IMR-90 (cell line): ENCODE measurements around the gene LDHD. TPM values are rescaled to one million over a fixed set of nuclear protein-coding genes. Genes with fewer than 3 reads are reported as not detected.

ENCODE experiments used
- ATAC-seq: fragments of 200-7000 bp; cut with Tn5 transposase; 2 replicates; pipeline ENCODE4 v1.9.1; 2020; ENCODE audit warnings: low read depth, mild to moderate bottlenecking, moderate library complexity
- BruUV-seq: library from RNA; stranded (reverse); fragments of 400-500 nt; replicated peaks from 2 replicates; lab custom pipeline; 2021; lab: Mats Ljungman, UMichigan
- CTCF ChIA-PET: fragments of 300-600 bp; formaldehyde crosslinking; extraction: SDS; loops from one replicate; lab custom pipeline; 2021; ENCODE audit warnings: antibody characterized with exemption; lab: Yijun Ruan, JAX
- POLR2A ChIA-PET: fragments of 300-600 bp; sonication (Branson Sonifier 250); formaldehyde crosslinking; loops from one replicate; lab custom pipeline; 2022; ENCODE audit warnings: antibody characterized with exemption; ENCODE audit not compliant: unreplicated experiment; lab: Charles Lee
- DNase-seq: peaks from one replicate; pipeline ENCODE4 v3.0.0; 2013
- H2AFZ ChIP-seq: replicated peaks from 2 replicates; pipeline ENCODE3; 2013; ENCODE audit warnings: low read length, mild to moderate bottlenecking; ENCODE audit not compliant: poor library complexity
- H2AK5ac ChIP-seq: 2 replicates; pipeline ENCODE4 v1.6.1; 2013; ENCODE audit warnings: low read depth, low read length, inconsistent platforms
- H2AK9ac ChIP-seq: replicated peaks from 2 replicates; pipeline ENCODE3; 2013; ENCODE audit warnings: mild to moderate bottlenecking, low read depth, low read length, moderate library complexity; ENCODE audit not compliant: poor library complexity
- H2BK120ac ChIP-seq: 2 replicates; pipeline ENCODE4 v1.6.1; 2013; ENCODE audit warnings: low read depth, low read length, inconsistent platforms
- H2BK15ac ChIP-seq: 3 replicates; pipeline ENCODE4 v1.6.1; 2013; ENCODE audit warnings: low read depth, low read length, inconsistent platforms
- H2BK20ac ChIP-seq: 2 replicates; pipeline ENCODE4 v1.6.1; 2013; ENCODE audit warnings: low read depth, mild to moderate bottlenecking, inconsistent platforms, low read length, moderate library complexity
- H2BK5ac ChIP-seq: 2 replicates; pipeline ENCODE4 v1.6.1; 2013; ENCODE audit warnings: mild to moderate bottlenecking, low read depth, low read length, inconsistent platforms; ENCODE audit not compliant: poor library complexity, severe bottlenecking
- H3K14ac ChIP-seq: replicated peaks from 2 replicates; pipeline ENCODE4 v1.6.1; 2013; ENCODE audit warnings: low read depth, low read length, inconsistent platforms
- H3K18ac ChIP-seq: 2 replicates; pipeline ENCODE4 v1.6.1; 2013; ENCODE audit warnings: low read depth, low read length, control low read depth
- H3K23ac ChIP-seq: 2 replicates; pipeline ENCODE4 v1.6.1; 2013; ENCODE audit warnings: low read depth, low read length, inconsistent platforms
- H3K27ac ChIP-seq: 2 replicates; pipeline ENCODE4 v1.5.1; 2013; ENCODE audit warnings: mild to moderate bottlenecking, control low read depth, low read length; ENCODE audit not compliant: insufficient read depth
- H3K27me3 ChIP-seq: 2 replicates; pipeline ENCODE4 v1.6.1; 2013; ENCODE audit warnings: low read length; ENCODE audit not compliant: control insufficient read depth, insufficient read depth
- H3K36me3 ChIP-seq: 2 replicates; pipeline ENCODE4 v1.6.1; 2013; ENCODE audit warnings: low read length, mixed read lengths; ENCODE audit not compliant: control insufficient read depth, insufficient read depth
- H3K4ac ChIP-seq: 2 replicates; pipeline ENCODE4 v1.6.1; 2013; ENCODE audit warnings: low read depth, low read length, inconsistent platforms
- H3K4me1 ChIP-seq: 2 replicates; pipeline ENCODE4 v1.6.1; 2013; ENCODE audit warnings: low read length, mixed read lengths; ENCODE audit not compliant: control insufficient read depth, insufficient read depth
- H3K4me2 ChIP-seq: 2 replicates; pipeline ENCODE4 v1.6.1; 2013; ENCODE audit warnings: low read depth, mild to moderate bottlenecking, control low read depth, low read length, moderate library complexity
- H3K4me3 ChIP-seq: 2 replicates; pipeline ENCODE4 v1.5.1; 2013; ENCODE audit warnings: low read depth, mild to moderate bottlenecking, control low read depth, low read length, moderate library complexity; ENCODE audit not compliant: insufficient read depth
- H3K56ac ChIP-seq: 2 replicates; pipeline ENCODE4 v1.6.1; 2013; ENCODE audit warnings: low read length, inconsistent platforms; ENCODE audit not compliant: insufficient read depth; ENCODE audit errors: extremely low read depth
- H3K79me1 ChIP-seq, 2 experiments: 2 replicates each; pipeline ENCODE4 v1.6.1; 2013; ENCODE audit warnings: low read length in 2 of 2, inconsistent platforms in 1 of 2, low read depth in 1 of 2
- H3K9ac ChIP-seq: 2 replicates; pipeline ENCODE4 v1.6.1; 2013; ENCODE audit warnings: low read depth, low read length, control low read depth
- H3K9me1 ChIP-seq: 2 replicates; pipeline ENCODE4 v1.6.1; 2013; ENCODE audit warnings: low read length, inconsistent platforms; ENCODE audit not compliant: insufficient read depth
- H3K9me3 ChIP-seq: 2 replicates; pipeline ENCODE4 v1.6.1; 2013; ENCODE audit warnings: low read length; ENCODE audit not compliant: control insufficient read depth, insufficient read depth
- H4K20me1 ChIP-seq: 2 replicates; pipeline ENCODE4 v1.6.1; 2013; ENCODE audit warnings: low read length, inconsistent platforms; ENCODE audit not compliant: insufficient read depth
- H4K5ac ChIP-seq: 2 replicates; pipeline ENCODE4 v1.6.1; 2013; ENCODE audit warnings: mild to moderate bottlenecking, low read depth, low read length, control low read depth
- H4K8ac ChIP-seq, 2 experiments: 2 replicates each; pipeline ENCODE4 v1.6.1; 2013; ENCODE audit warnings: low read depth in 2 of 2, low read length in 2 of 2, control low read depth in 1 of 2, inconsistent platforms in 1 of 2
- H4K91ac ChIP-seq: 2 replicates; pipeline ENCODE4 v1.6.1; 2013; ENCODE audit warnings: low read depth, low read length, inconsistent platforms; ENCODE audit not compliant: insufficient read depth
- CEBPB ChIP-seq: IDR thresholded peaks from 2 replicates; pipeline ENCODE4 v1.6.1; 2012; ENCODE audit warnings: low read depth, low read length, improper control_type of control experiment
- FOS ChIP-seq: fragments of 150-350 bp; IDR thresholded peaks from 2 replicates; pipeline ENCODE4 v1.6.1; 2016; ENCODE audit warnings: low read depth, low read length
- MAFK ChIP-seq: IDR thresholded peaks from 2 replicates; pipeline ENCODE4 v1.6.1; 2012; ENCODE audit warnings: low read depth, low read length, improper control_type of control experiment
- MAZ ChIP-seq: IDR thresholded peaks from 2 replicates; pipeline ENCODE4 v1.6.1; 2012; ENCODE audit warnings: low read depth, mild to moderate bottlenecking, low read length, improper control_type of control experiment, moderate library complexity, borderline replicate concordance
- RAD21 ChIP-seq: IDR thresholded peaks from 2 replicates; pipeline ENCODE4 v1.6.1; 2012; ENCODE audit warnings: low read length, improper control_type of control experiment
- RCOR1 ChIP-seq: IDR thresholded peaks from 2 replicates; pipeline ENCODE4 v1.6.1; 2012; ENCODE audit warnings: mild to moderate bottlenecking, low read length, improper control_type of control experiment; ENCODE audit not compliant: insufficient replicate concordance
- SMC3 ChIP-seq: fragments of 150-350 bp; IDR thresholded peaks from 2 replicates; pipeline ENCODE4 v1.6.1; 2016; ENCODE audit warnings: low read depth, mild to moderate bottlenecking, antibody characterized with exemption, low read length, moderate library complexity
- WGBS, 2 experiments: methylation state at CpG; one replicate each; pipeline versions ENCODE4 v1.1.5 to v1.1.7; 2013; ENCODE audit warnings: missing lambda C conversion rate in 2 of 2; ENCODE audit not compliant: insufficient read length in 1 of 2; ENCODE audit errors: extremely low coverage in 2 of 2; 5-methylcytosine and 5-hydroxymethylcytosine counted together
- dilution Hi-C: fragments of 300-500 bp; cut with HindIII; formaldehyde crosslinking; loops from one replicate; pipeline ENCODE4 v1.14.3; 2018; ENCODE audit warnings: low sequenced_read_pairs; ENCODE audit not compliant: unreplicated experiment
- in situ Hi-C: fragments of 300-500 bp; cut with MboI; formaldehyde crosslinking; loops from 3 replicates; pipeline ENCODE4 v1.14.3; 2019; ENCODE audit warnings: low sequenced_read_pairs, inconsistent platforms, mixed read lengths
- intact Hi-C: fragments of 100-400 bp; cut with micrococcal nuclease; formaldehyde crosslinking; loops from 2 replicates; pipeline ENCODE4 v1.10.0; 2022
- polyA plus RNA-seq, 3 experiments: library from polyadenylated mRNA; depleted of rRNA; stranded (reverse); fragments of >200 nt; gene quantifications; 2 replicates each; pipeline ENCODE4 v1.2.3, GENCODE V29; 2012; ENCODE audit warnings: low replicate concordance in 1 of 3
- total RNA-seq: library from RNA; depleted of rRNA; stranded (reverse); fragments of >200 nt; gene quantifications from 2 replicates; pipeline ENCODE4 v1.2.3, GENCODE V29; 2012
- TF ChIP-seq, protein P1 (sequence below): fragments of 150-350 bp; IDR thresholded peaks from 2 replicates; pipeline ENCODE4 v1.6.1; 2016; ENCODE audit warnings: low read depth, mild to moderate bottlenecking, low read length, moderate library complexity, borderline replicate concordance
- TF ChIP-seq, protein P2 (sequence below): fragments of 150-350 bp; IDR thresholded peaks from 2 replicates; pipeline ENCODE4 v1.6.1; 2017; ENCODE audit warnings: mild to moderate bottlenecking, antibody characterized with exemption, low read length, low read depth
- TF ChIP-seq, protein P3 (sequence below): conservative IDR thresholded peaks from 2 replicates; pipeline ENCODE4 v1.5.1; 2012; ENCODE audit warnings: mild to moderate bottlenecking, low read depth, low read length, improper control_type of control experiment

Gene LDHD
- total and polyA plus RNA-seq, 2 of the 4 experiments (the other 2 are of a cell fraction) = under 0.01 to 0.26 TPM

DNA sequence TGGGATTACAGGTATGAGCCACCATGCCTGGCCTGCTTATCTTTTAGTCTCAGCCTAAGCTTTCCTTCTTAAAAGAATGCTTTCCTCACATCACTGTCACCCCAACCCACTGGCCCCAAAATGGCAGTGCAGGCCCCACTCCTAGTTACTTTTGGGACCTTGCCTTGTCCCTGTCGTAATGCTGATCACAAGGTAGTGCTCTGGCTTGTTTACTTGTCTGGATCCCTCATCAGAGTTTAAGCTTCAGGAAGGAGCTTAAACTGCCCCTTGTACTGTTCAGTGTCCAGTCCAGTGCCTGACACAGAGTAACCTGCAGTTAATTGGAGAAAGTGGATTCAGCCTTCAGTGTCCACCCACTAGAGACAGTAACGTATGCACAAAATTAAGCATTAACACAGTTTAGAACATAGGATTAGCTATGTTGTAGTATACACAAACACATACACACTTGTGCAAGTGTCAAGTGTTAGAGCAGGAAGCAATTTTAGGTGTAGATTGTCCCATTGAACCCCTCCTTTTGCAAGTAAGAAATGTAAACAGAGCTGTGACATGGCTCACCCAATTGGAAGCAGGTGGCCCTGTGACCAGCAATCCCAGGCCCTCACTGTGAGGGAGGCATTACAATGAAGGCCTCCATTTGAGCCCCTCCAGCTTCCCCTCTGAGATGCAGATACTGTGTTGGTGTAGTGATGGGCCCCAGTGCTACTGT lies 44.2 kb downstream of the LDHD start:
- no peak overlapping the region for H4K5ac ChIP-seq
- no peak overlapping the region for H3K4ac ChIP-seq
- H2AFZ ChIP-seq = no peak overlapping the region
- H3K79me1 ChIP-seq = peaks cover 44 to 66% of the 10 kb centered on the region in 2 experiments
- H3K4me3 ChIP-seq = no peak overlapping the region
- H3K56ac ChIP-seq = no peak overlapping the region
- intact Hi-C loops (no loop called here), dilution Hi-C loops (no loop called here), in situ Hi-C loops (no loop called here)
- H3K4me1 ChIP-seq = peaks cover 11% of the 10 kb centered on the region
- peaks cover 49% of the 10 kb centered on the region for H4K20me1 ChIP-seq
- H2AK5ac ChIP-seq = no peak overlapping the region
- no peak for DNase-seq
- no peak overlapping the region for H4K8ac ChIP-seq
- no peaks in the 10 kb centered on the region for H3K27me3 ChIP-seq
- no peak overlapping the region for H4K91ac ChIP-seq
- TF ChIP-seq FOS (no peak), SMC3 (no peak), RCOR1 (no peak), MAFK (no peak), MAZ (no peak), RAD21 (no peak), CEBPB (no peak)
- TF ChIP-seq, protein P1, sequence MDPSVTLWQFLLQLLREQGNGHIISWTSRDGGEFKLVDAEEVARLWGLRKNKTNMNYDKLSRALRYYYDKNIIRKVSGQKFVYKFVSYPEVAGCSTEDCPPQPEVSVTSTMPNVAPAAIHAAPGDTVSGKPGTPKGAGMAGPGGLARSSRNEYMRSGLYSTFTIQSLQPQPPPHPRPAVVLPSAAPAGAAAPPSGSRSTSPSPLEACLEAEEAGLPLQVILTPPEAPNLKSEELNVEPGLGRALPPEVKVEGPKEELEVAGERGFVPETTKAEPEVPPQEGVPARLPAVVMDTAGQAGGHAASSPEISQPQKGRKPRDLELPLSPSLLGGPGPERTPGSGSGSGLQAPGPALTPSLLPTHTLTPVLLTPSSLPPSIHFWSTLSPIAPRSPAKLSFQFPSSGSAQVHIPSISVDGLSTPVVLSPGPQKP = no peak
- TF ChIP-seq, protein P2, sequence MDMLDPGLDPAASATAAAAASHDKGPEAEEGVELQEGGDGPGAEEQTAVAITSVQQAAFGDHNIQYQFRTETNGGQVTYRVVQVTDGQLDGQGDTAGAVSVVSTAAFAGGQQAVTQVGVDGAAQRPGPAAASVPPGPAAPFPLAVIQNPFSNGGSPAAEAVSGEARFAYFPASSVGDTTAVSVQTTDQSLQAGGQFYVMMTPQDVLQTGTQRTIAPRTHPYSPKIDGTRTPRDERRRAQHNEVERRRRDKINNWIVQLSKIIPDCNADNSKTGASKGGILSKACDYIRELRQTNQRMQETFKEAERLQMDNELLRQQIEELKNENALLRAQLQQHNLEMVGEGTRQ = no peak
- TF ChIP-seq, protein P3, sequence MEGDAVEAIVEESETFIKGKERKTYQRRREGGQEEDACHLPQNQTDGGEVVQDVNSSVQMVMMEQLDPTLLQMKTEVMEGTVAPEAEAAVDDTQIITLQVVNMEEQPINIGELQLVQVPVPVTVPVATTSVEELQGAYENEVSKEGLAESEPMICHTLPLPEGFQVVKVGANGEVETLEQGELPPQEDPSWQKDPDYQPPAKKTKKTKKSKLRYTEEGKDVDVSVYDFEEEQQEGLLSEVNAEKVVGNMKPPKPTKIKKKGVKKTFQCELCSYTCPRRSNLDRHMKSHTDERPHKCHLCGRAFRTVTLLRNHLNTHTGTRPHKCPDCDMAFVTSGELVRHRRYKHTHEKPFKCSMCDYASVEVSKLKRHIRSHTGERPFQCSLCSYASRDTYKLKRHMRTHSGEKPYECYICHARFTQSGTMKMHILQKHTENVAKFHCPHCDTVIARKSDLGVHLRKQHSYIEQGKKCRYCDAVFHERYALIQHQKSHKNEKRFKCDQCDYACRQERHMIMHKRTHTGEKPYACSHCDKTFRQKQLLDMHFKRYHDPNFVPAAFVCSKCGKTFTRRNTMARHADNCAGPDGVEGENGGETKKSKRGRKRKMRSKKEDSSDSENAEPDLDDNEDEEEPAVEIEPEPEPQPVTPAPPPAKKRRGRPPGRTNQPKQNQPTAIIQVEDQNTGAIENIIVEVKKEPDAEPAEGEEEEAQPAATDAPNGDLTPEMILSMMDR = no peak
- ChIA-PET CTCF (interaction anchor here (0.6 kb wide), 1 partner anchor 27 kb away, joined by 3 read pairs; no protein-coding TSS in a partner anchor), POLR2A (no interaction called here)
- H2BK20ac ChIP-seq = no peak overlapping the region
- no TSS peak for BruUV-seq
- H2BK5ac ChIP-seq = no peak overlapping the region
- H3K14ac ChIP-seq = no peak overlapping the region
- H2AK9ac ChIP-seq = no peak overlapping the region
- H3K4me2 ChIP-seq = no peak overlapping the region
- H3K27ac ChIP-seq = no peak overlapping the region
- H3K18ac ChIP-seq = no peak overlapping the region
- no peak overlapping the region for H2BK15ac ChIP-seq
- no peak overlapping the region for H2BK120ac ChIP-seq
- no peak overlapping the region for H3K9ac ChIP-seq
- no CpG with 5 or more reads among the region's 2 CpGs for WGBS, 2 experiments
- no peaks in the 10 kb centered on the region for H3K9me3 ChIP-seq
- no peak overlapping the region for H3K23ac ChIP-seq
- H3K36me3 ChIP-seq = no peaks in the 10 kb centered on the region
- no peak for ATAC-seq
- H3K9me1 ChIP-seq = peaks cover 14% of the 10 kb centered on the region; the same call in 1 of the 2 replicates
